Measurements from ENCODE around the gene GRIN3B.

GRIN3B gene

DNA sequence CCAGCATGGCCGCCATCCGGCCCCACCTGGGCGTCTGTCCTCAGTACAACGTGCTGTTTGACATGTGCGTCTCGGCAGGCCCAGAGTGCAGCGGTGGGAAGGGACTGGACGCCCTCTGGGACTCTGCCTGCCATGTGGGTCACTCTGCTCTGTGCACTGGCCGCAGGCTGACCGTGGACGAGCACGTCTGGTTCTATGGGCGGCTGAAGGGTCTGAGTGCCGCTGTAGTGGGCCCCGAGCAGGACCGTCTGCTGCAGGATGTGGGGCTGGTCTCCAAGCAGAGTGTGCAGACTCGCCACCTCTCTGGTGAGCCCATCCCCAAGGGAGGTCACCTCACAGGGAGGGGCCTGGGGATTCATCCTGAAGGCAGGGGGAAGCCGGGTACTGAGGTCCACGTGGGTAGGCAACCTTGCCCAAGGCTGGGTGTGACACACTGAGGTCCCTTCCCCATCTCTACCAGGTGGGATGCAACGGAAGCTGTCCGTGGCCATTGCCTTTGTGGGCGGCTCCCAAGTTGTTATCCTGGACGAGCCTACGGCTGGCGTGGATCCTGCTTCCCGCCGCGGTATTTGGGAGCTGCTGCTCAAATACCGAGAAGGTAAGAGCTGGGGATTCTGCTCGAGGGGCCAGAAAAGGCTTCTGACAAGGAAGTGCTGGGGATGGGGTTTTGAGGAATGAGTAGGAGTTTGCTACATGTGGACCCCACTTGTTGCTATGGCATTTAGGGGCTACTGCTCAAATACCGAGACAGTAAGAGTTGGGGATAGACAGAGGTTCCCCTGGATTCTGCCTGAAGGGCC, 51.0 kb downstream of the GRIN3B start:
- TF ChIP-seq SPI1 (IDR thresholded peaks at IDR 0.05; ENCODE audit: borderline replicate concordance, low read depth) (no peak), GABPA (IDR thresholded peaks at IDR 0.05; ENCODE audit: low read depth) (no peak), POLR2AphosphoS5 (IDR thresholded peaks at IDR 0.05; ENCODE audit: low read depth) (no peak)
- TF ChIP-seq, protein P1, sequence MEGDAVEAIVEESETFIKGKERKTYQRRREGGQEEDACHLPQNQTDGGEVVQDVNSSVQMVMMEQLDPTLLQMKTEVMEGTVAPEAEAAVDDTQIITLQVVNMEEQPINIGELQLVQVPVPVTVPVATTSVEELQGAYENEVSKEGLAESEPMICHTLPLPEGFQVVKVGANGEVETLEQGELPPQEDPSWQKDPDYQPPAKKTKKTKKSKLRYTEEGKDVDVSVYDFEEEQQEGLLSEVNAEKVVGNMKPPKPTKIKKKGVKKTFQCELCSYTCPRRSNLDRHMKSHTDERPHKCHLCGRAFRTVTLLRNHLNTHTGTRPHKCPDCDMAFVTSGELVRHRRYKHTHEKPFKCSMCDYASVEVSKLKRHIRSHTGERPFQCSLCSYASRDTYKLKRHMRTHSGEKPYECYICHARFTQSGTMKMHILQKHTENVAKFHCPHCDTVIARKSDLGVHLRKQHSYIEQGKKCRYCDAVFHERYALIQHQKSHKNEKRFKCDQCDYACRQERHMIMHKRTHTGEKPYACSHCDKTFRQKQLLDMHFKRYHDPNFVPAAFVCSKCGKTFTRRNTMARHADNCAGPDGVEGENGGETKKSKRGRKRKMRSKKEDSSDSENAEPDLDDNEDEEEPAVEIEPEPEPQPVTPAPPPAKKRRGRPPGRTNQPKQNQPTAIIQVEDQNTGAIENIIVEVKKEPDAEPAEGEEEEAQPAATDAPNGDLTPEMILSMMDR (IDR thresholded peaks at IDR 0.05; ENCODE audit: insufficient read depth, low read length): no peak
- TF ChIP-seq, protein P2, sequence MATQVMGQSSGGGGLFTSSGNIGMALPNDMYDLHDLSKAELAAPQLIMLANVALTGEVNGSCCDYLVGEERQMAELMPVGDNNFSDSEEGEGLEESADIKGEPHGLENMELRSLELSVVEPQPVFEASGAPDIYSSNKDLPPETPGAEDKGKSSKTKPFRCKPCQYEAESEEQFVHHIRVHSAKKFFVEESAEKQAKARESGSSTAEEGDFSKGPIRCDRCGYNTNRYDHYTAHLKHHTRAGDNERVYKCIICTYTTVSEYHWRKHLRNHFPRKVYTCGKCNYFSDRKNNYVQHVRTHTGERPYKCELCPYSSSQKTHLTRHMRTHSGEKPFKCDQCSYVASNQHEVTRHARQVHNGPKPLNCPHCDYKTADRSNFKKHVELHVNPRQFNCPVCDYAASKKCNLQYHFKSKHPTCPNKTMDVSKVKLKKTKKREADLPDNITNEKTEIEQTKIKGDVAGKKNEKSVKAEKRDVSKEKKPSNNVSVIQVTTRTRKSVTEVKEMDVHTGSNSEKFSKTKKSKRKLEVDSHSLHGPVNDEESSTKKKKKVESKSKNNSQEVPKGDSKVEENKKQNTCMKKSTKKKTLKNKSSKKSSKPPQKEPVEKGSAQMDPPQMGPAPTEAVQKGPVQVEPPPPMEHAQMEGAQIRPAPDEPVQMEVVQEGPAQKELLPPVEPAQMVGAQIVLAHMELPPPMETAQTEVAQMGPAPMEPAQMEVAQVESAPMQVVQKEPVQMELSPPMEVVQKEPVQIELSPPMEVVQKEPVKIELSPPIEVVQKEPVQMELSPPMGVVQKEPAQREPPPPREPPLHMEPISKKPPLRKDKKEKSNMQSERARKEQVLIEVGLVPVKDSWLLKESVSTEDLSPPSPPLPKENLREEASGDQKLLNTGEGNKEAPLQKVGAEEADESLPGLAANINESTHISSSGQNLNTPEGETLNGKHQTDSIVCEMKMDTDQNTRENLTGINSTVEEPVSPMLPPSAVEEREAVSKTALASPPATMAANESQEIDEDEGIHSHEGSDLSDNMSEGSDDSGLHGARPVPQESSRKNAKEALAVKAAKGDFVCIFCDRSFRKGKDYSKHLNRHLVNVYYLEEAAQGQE (IDR thresholded peaks at IDR 0.05; ENCODE audit: insufficient replicate concordance, low read depth): no peak
- H3K4me3 ChIP-seq (replicated peaks; ENCODE audit: insufficient read depth, low read length): no peak overlapping the region
- no peak overlapping the region for H3K27ac ChIP-seq (replicated peaks)

GRCh38 chr19:1051791-1052190, 51.6 kb downstream of the GRIN3B start:
- DNase-seq (ENCODE audit: low read depth in 1 of 2, low spot score in 1 of 2): no peak
- no peaks in the 10 kb centered on the region for H3K27me3 ChIP-seq (ENCODE audit: insufficient read depth, poor library complexity, severe bottlenecking)
- no peak overlapping the region for H3K4me3 ChIP-seq (replicated peaks; ENCODE audit: insufficient read depth, low read length)
- H3K27ac ChIP-seq (replicated peaks): no peak overlapping the region
- TF ChIP-seq GABPA (IDR thresholded peaks at IDR 0.05; ENCODE audit: low read depth) (no peak), POLR2AphosphoS5 (IDR thresholded peaks at IDR 0.05; ENCODE audit: low read depth) (no peak), SPI1 (IDR thresholded peaks at IDR 0.05; ENCODE audit: borderline replicate concordance, low read depth) (no peak)
- TF ChIP-seq, protein P2 (IDR thresholded peaks at IDR 0.05; ENCODE audit: insufficient replicate concordance, low read depth): no peak
- TF ChIP-seq, protein P1 (IDR thresholded peaks at IDR 0.05; ENCODE audit: insufficient read depth, low read length): no peak

More for the DNA sequence above, 51.0 kb downstream of the GRIN3B start:
- H3K27me3 ChIP-seq (ENCODE audit: insufficient read depth, poor library complexity, severe bottlenecking): no peaks in the 10 kb centered on the region
- DNase-seq (ENCODE audit: low read depth in 1 of 2, low spot score in 1 of 2): no peak

- DNase-seq (ENCODE audit: low read depth in 1 of 2, low spot score in 1 of 2): no peak
- Histone ChIP-seq H3K4me3 (replicated peaks; ENCODE audit: insufficient read depth, low read length) (no peak overlapping the region), H3K27me3 (ENCODE audit: insufficient read depth, poor library complexity, severe bottlenecking) (no peaks in the 10 kb centered on the region), H3K27ac (replicated peaks) (no peak overlapping the region)
- TF ChIP-seq, protein P1 (IDR thresholded peaks at IDR 0.05; ENCODE audit: insufficient read depth, low read length): no peak
- TF ChIP-seq GABPA (IDR thresholded peaks at IDR 0.05; ENCODE audit: low read depth) (no peak), POLR2AphosphoS5 (IDR thresholded peaks at IDR 0.05; ENCODE audit: low read depth) (no peak), SPI1 (IDR thresholded peaks at IDR 0.05; ENCODE audit: borderline replicate concordance, low read depth) (no peak)
- TF ChIP-seq, protein P2 (IDR thresholded peaks at IDR 0.05; ENCODE audit: insufficient replicate concordance, low read depth): no peak
These were observed 52.2 kb downstream of the GRIN3B start for GRCh38 chr19:1052349-1052975.
